ENCODE results near the gene KLHL35. TPM values are rescaled to one million over a fixed set of nuclear protein-coding genes. Genes with fewer than 3 reads are reported as not detected.
"Not testable (repeated sequence)": the region's sequence is repeated elsewhere in the genome, so short reads cannot be mapped to it uniquely, and the experiment has no call there.

The KLHL35 gene
- total RNA-seq, 6 donors from 2014 or later = 3.5 to 7.3 (median 4.3) TPM

DNA sequence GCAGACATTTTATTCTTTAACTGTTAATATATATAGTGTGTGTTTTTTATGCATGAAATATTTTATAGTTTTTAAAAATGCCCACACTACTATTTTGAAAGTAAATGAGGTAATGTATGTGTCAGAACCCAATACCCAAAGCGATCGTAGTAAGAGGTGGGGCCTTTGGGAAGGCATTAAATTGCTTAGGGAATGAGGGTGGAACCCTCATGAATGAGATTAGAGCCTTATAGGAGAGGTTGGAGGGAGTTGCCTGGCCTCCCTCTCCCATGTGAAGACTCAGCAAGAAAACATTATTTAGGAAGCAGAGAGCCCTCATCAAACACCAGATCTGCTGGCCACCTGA, 11.1 kb downstream of the KLHL35 start:
- no peak for TF ChIP-seq EP300 (IDR thresholded peaks at IDR 0.05)
- TF ChIP-seq, protein P1, sequence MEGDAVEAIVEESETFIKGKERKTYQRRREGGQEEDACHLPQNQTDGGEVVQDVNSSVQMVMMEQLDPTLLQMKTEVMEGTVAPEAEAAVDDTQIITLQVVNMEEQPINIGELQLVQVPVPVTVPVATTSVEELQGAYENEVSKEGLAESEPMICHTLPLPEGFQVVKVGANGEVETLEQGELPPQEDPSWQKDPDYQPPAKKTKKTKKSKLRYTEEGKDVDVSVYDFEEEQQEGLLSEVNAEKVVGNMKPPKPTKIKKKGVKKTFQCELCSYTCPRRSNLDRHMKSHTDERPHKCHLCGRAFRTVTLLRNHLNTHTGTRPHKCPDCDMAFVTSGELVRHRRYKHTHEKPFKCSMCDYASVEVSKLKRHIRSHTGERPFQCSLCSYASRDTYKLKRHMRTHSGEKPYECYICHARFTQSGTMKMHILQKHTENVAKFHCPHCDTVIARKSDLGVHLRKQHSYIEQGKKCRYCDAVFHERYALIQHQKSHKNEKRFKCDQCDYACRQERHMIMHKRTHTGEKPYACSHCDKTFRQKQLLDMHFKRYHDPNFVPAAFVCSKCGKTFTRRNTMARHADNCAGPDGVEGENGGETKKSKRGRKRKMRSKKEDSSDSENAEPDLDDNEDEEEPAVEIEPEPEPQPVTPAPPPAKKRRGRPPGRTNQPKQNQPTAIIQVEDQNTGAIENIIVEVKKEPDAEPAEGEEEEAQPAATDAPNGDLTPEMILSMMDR (IDR thresholded peaks at IDR 0.05) = no peak
- TF ChIP-seq POLR2AphosphoS5 (IDR thresholded peaks at IDR 0.05) = no peak
- no peak for TF ChIP-seq POLR2A (IDR thresholded peaks at IDR 0.05)
- H3K4me1 ChIP-seq = peaks cover 9 to 35% (median 18%) of the 10 kb centered on the region in 4 donors
- 62 to 77% methylated on average over 2 of the region's 2 CpGs for WGBS, 2 donors
- H3K36me3 ChIP-seq = no peaks in the 10 kb centered on the region
- no peaks in the 10 kb centered on the region for H3K9me3 ChIP-seq
- ATAC-seq (ENCODE audit: low FRiP score in 2 of 2) (peak in 1 of 2 donors; percentile 7), DNase-seq (no peak)
- no peak overlapping the region for H3K4me3 ChIP-seq
- no peaks in the 10 kb centered on the region for H3K27me3 ChIP-seq
- H3K27ac ChIP-seq = peak overlapping the region; percentile 52 to 69 (median 65)

DNA sequence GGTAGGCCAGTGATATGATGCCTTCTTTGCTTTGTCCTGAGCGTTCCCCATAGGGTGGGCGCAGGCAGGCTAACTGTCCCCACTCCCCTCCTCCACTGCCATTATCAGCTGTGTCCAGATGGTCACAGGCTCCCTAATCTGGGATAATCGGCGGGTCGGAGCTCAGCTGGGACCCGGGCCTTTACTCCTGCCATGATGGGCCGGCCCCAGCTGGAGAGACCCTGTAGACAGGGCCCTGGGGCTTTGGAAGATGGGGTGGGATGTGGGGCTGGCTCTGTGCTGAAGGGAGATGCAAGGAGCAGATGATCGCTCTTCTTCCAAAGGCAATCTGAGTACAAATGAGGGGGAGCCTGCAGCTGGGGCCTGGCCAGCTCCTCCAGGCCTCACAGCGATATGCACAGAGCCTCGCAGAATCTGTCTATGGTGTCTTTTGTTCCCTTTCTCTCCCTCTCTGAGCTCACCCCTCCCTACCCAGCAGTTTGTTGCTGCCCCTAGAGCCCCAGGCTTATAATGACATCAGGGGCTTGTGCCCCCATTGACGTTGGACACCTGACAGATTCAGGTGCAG, 11.9 kb downstream of the KLHL35 start:
- Histone ChIP-seq H3K27ac (peak overlapping the region; percentile 52 to 69 (median 65)), H3K4me1 (peaks cover 9 to 35% (median 18%) of the 10 kb centered on the region in 4 donors), H3K4me3 (no peak overlapping the region)

GRCh38 chr11:75420224-75421034, 12.6 kb downstream of the KLHL35 start:
- WGBS, 2 donors = 83 to 86% methylated on average over 14 of the region's 14 CpGs

More for the DNA sequence above, 11.9 kb downstream of the KLHL35 start:
- WGBS, 2 donors = 86 to 93% methylated on average over 6 to 11 of the region's 11 CpGs
- no peaks in the 10 kb centered on the region for H3K27me3 ChIP-seq
- TF ChIP-seq EP300 (IDR thresholded peaks at IDR 0.05) (no peak), POLR2A (IDR thresholded peaks at IDR 0.05) (no peak), POLR2AphosphoS5 (IDR thresholded peaks at IDR 0.05) (no peak)
- TF ChIP-seq, protein P1 (IDR thresholded peaks at IDR 0.05) = no peak
- no peaks in the 10 kb centered on the region for H3K9me3 ChIP-seq
- no peak for DNase-seq
- peaks cover 0 to 1% (median 0%) of the 10 kb centered on the region in 4 donors for H3K36me3 ChIP-seq
- no peak for ATAC-seq (ENCODE audit: low FRiP score in 2 of 2)

GRCh38 chr11:75413864-75414263, 19.1 kb downstream of the KLHL35 start:
- ATAC-seq (ENCODE audit: low FRiP score in 2 of 2) (no peak), DNase-seq (no peak)
- Histone ChIP-seq H3K9me3 (no peaks in the 10 kb centered on the region), H3K4me1 (peaks cover 0 to 13% (median 2%) of the 10 kb centered on the region in 4 donors), H3K27me3 (no peaks in the 10 kb centered on the region), H3K27ac (no peak overlapping the region), H3K4me3 (no peak overlapping the region), H3K36me3 (peaks cover 5 to 38% (median 13%) of the 10 kb centered on the region in 4 donors)
- WGBS, 2 donors = 76 to 88% methylated on average over 2 of the region's 2 CpGs
- TF ChIP-seq EP300 (IDR thresholded peaks at IDR 0.05) (no peak), POLR2A (IDR thresholded peaks at IDR 0.05) (no peak), POLR2AphosphoS5 (IDR thresholded peaks at IDR 0.05) (no peak)
- TF ChIP-seq, protein P1 (IDR thresholded peaks at IDR 0.05) = no peak

More at GRCh38 chr11:75420224-75421034, 12.6 kb downstream of the KLHL35 start:
- Histone ChIP-seq H3K9me3 (no peaks in the 10 kb centered on the region), H3K4me1 (peaks cover 9 to 35% (median 18%) of the 10 kb centered on the region in 4 donors), H3K27ac (peak overlapping the region; percentile 52 to 69 (median 65)), H3K27me3 (no peaks in the 10 kb centered on the region), H3K36me3 (peaks cover 0 to 3% (median 0%) of the 10 kb centered on the region in 4 donors), H3K4me3 (no peak overlapping the region)
- TF ChIP-seq EP300 (IDR thresholded peaks at IDR 0.05) = no peak
- TF ChIP-seq, protein P1 (IDR thresholded peaks at IDR 0.05) = no peak
- no peak for TF ChIP-seq POLR2AphosphoS5 (IDR thresholded peaks at IDR 0.05)
- no peak for TF ChIP-seq POLR2A (IDR thresholded peaks at IDR 0.05)
- DNase-seq (no peak), ATAC-seq (ENCODE audit: low FRiP score in 2 of 2) (no peak)

GRCh38 chr11:75413146-75413545, 19.9 kb downstream of the KLHL35 start:
- not testable (repeated sequence) for ATAC-seq (ENCODE audit: low FRiP score in 2 of 2); H3K27me3 ChIP-seq; H3K4me3 ChIP-seq; H3K27ac ChIP-seq; H3K4me1 ChIP-seq; DNase-seq; H3K9me3 ChIP-seq
- WGBS, 2 donors = 87 to 93% methylated on average over 10 of the region's 10 CpGs
- peaks cover 5 to 43% (median 14%) of the 10 kb centered on the region in 4 donors for H3K36me3 ChIP-seq

DNA sequence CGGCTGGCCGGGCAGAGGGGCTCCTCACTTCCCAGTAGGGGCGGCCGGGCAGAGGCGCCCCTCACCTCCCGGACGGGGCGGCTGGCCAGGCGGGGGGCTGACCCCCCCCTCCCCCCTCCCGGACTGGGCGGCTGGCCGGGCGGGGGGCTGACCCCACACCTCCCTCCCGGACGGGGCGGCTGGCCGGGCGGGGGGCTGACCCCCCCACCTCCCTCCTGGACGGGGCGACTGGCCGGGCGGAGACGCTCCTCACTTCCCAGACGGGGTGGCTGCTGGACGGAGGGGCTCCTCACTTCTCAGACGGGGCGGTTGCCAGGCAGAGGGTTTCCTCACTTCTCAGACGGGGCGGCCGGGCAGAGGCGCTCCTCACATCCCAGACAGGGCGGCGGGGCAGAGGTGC, 23.0 kb downstream of the KLHL35 start:
- not testable (repeated sequence) for H3K27ac ChIP-seq; H3K4me3 ChIP-seq; ATAC-seq (ENCODE audit: low FRiP score in 2 of 2); H3K27me3 ChIP-seq; H3K4me1 ChIP-seq; H3K9me3 ChIP-seq; DNase-seq
- 97% methylated on average over 6 of the region's 33 CpGs; no CpG with 5 or more reads in 1 of the 2 donors for WGBS, 2 donors
- H3K36me3 ChIP-seq = peaks cover 19 to 69% (median 38%) of the 10 kb centered on the region in 4 donors
